Stimulated activated CD4-positive, alpha-beta T cell treated with anti-CD3 and anti-CD28 coated beads, Interleukin-2, amount 100 ng/mL, for 24 hours (primary cell): ENCODE results near the gene CELSR1.
"Not testable (repeated sequence)": the region's sequence is repeated elsewhere in the genome, so short reads cannot be mapped to it uniquely, and the experiment has no call there.

ENCODE experiments used
- DNase-seq, 2 donors: peaks; one replicate each; pipeline ENCODE4 v3.0.0-alpha.2; 2020

The CELSR1 gene

GRCh38 chr22:46479046-46479445 lies 58.4 kb downstream of the CELSR1 start:
- DNase-seq = no peak

- DNase-seq = no peak
These were observed 59.3 kb downstream of the CELSR1 start for GRCh38 chr22:46478083-46478551.

GRCh38 chr22:46476547-46476941 lies 60.9 kb downstream of the CELSR1 start:
- DNase-seq = no peak

- DNase-seq = no peak
These were observed 63.4 kb downstream of the CELSR1 start for GRCh38 chr22:46473896-46474557.

DNA sequence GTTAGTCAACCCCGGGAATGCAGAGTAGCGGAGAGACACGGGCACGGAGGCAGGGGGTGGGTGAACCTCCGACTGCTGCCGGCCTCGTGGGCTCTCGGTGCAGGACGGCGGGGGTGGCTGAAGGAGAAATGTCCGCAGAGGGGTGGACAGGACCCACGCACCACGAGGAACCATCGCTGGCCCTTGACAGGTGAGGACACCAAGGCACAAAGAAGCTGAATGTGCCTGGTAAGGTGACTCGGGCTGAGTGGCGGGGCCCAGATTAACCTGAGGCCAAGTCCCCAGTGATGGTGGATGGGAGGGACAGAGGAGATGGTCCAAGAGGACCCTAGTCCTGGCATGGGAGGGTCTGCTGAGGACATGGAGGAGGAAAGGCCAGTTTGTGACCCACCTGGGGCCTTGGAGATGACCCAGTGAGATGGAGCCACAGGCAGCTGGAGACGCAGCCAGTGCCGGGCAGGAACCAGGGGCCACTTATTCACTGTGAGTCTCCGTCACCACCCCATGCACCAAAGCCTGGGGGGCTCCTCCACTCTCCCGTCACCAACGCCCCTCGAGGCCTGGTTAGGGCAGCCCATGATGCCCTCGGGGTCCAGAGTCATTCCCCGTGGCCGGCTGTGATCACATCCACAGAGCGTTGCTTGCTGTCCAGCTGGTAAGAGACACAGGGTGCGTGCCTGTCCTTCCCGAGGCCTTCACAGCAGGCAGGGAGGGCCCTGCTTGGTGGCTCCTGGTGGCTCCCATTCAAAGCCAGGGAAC lies 64.2 kb downstream of the CELSR1 start:
- no peak for DNase-seq

GRCh38 chr22:46472722-46473016 lies 64.8 kb downstream of the CELSR1 start:
- DNase-seq = no peak

- no peak for DNase-seq
These were observed 65.3 kb downstream of the CELSR1 start for GRCh38 chr22:46471901-46472721.

DNA sequence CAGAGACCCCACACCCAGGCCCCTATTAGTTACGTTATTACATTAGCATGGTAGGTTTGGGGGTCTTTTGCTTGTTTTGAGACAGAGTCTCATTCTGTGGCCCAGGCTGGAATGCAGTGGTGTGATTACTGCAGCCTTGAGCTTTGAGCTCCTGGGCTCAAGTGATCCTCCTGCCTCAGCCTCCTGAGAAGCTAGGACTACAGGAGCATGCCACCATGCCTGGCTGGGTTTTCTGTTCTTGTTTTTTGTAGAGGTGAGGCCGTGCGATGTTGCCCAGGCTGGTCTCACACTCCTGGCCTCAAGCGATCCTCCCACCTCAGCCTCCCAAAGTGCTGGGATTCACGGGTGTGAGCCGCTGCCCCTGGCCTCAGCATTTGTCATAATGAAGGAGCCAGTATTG lies 66.1 kb downstream of the CELSR1 start:
- DNase-seq = not testable (repeated sequence)

DNA sequence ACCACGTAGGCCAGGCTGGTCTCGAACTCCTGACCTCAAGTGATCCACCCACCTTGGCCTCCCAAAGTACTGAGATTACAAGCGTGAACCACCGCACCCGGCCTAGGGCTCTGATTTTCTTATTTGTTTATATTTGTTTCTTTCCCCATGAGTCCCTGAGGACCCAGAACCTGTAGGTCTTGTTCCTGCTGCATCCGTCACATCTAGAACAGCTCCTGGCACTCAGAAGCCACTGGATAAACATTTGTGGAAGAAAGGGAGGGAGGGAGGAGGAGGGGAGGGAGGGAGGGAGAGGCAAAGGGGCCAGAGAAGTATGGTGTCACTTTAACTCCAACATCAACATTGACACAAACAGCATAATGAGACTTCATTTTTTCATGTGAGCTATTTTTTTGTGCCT lies 67.7 kb downstream of the CELSR1 start:
- no peak for DNase-seq

DNA sequence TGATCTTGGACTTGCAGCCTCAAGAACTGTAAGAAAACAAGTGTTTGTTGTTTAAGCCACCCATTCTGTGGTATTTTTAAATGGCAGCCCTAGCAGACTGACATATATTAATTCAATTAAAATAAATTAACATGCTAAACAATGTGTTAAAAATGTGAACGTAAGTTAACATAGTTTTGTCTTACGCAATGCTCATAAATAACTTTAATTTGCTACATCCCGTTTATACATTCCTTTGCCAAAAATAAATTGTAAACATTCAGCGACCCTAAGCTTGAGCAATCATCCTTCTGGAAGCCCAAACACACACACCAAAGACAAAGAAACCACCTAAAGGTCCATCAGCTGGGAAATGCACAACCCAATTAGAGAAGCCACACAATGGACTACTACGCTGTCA lies 70.4 kb downstream of the CELSR1 start:
- no peak for DNase-seq

GRCh38 chr22:46466255-46466676 lies 71.2 kb downstream of the CELSR1 start:
- no peak for DNase-seq

DNA sequence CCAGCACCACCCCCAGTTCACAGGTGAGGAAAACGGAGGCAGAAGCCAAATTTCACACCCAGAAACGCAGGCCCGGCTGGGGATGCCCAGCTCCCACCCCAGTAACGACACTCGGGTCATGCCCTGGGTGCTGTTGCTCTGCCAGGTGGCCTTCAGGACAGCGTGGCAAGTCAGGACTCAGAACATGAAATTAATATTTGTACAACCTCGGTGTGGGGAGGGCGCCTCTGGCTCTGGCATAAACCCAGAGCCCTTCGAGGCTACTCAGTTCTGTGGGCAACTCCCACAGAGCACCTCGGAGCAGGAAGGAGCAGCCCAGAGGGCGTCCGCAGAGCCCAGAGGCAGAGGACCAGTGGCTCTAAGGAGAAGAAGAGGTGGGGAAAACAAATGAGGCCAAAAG lies 71.6 kb downstream of the CELSR1 start:
- no peak for DNase-seq

DNA sequence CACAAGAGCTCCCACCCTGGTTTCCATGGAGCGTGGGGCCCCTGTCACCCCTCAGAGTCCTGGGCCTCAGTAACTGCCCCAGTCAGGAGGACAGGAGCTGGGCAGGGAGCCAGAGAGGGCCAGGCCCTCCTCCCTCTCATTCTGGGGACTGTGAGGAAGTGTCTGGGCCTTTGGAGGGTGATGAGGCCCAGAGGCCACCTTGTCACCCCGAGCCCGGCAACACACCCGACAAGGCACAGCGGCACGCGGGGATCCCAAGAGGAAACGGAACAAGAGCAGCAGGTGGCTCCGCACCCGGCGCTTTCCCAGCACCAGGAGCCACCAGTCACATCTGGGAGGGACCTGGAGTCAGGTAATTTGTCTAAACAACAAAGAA lies 72.1 kb downstream of the CELSR1 start:
- no peak for DNase-seq

DNA sequence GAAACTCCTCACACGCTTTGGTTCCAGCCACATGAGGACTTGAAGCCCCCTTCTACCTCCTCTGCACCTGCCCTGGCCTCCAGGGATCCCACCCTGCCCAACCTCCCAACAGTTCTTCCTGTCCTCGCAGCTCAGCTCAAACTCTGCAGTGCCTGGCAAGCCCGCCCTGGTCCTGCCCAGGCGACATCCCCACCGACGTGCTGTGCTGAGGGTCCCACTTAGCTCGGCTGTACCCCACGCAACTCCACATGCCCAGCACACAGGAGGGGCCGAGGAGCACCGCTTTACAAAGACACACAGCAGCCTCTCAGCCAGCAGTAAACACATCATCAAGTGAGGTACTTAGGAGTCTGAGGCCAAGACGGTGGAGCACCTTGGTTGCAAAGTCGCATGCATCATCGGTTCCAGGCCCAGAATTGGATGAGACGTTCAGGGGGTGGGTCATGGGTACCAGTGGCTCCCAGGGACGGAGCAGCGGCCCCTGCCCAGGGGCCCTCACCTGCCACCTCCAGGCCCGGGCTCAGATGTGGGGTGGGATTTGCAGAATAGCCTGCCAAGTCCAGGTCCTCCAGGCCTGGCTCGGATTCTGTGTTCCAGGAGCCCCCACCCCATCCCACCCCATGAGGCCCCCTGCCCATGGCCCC lies 72.6 kb downstream of the CELSR1 start:
- DNase-seq = no peak

- DNase-seq = no peak
These were observed 73.1 kb downstream of the CELSR1 start for GRCh38 chr22:46464296-46464695.

DNA sequence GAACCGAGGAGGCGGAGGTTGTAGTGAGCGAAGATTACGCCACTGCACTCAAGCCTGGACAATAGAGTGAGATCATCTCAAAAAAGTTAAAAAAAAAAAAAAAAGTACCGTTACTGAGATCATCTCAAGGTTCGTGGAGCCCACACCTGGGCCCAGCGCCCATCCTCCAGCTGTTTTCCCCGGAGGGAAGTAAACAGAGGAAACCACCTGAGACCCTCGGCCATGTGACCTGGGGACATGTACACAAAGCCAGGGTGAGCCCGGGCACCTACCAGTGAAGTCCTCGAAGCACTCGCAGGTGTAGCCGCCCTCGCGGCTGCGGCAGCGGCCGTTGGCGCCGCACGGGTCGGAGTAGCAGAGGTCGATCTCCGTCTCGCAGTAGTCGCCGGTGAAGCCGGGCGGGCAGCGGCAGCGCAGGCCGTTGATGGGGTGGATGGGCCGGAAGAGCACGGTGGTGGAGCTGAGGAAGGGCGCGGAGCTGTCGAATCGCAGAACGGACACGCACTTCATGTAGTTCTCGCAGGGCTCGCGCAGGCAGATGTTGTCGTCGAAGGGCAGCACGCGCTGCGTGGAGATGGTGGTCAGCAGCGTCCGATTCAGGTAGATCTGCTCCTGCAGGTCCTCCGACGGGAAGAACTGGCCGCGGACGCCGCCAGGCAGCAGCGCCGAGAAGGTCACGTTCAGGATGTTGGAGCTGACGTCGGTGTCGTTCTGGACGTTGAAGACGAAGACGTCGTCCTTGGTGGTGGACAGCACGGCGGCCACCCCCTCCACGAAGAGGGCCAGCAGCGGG lies 73.8 kb downstream of the CELSR1 start:
- DNase-seq = no peak

DNA sequence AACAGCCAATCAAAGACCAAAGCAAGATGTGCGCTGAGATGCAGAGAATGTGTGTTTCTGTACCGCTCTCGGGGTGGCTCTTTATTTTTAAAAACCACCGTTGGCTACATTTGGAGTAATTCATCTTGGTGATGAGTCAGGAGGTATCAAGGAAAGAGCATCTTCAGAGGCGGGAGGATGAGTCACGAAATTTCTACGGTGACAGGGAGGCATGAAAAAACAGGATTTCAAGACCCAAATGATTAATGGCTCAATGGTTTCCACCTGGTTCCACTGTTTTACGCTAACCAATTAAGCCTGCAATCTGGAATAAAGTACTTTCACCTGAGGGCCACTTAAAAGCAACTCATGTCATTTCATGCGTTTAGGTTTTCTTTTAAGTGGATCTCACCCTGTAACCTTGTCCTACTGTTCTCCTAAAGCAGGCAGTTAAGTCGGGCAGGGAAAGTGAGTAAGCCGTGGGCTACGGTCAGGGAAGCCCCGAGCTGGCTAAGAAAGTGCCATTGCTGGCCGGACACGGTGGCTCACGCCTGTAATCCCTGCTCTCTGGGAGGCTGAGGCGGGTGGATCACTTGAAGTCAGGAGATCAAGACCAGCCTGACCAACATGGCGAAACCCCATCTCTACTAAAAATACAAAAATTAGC lies 74.6 kb downstream of the CELSR1 start:
- DNase-seq = no peak

DNA sequence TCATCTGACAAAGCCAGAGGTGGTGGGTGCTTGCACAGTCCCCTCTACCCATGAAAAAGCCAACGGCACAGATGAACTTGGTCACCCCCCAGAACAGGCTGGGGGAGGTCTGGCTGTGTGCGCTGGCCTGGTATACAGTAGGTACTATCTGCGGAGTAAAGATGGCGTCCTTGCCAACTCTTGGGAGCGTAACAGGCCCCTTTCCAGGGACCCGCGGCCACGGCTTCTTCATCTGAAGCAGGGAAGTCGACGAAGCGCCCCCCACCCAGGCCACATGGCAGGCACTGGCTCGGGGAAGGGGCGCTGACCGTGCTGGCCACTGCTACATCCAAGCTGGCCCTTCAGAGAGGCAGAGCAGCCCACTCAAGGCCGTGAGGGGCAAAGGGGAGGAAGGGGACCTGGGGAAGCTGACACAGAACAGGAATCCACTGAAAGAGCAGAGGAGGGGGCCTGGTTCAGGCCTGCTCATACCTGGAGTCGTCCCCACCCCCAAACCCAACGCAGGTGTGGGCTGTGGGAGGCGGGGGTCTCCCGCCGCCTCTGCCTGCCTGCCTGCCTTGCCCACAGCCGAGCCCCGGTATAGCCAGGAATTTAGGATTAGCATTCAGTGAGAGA lies 75.7 kb downstream of the CELSR1 start:
- DNase-seq = no peak

GRCh38 chr22:46460857-46461256 lies 76.6 kb downstream of the CELSR1 start:
- no peak for DNase-seq

DNA sequence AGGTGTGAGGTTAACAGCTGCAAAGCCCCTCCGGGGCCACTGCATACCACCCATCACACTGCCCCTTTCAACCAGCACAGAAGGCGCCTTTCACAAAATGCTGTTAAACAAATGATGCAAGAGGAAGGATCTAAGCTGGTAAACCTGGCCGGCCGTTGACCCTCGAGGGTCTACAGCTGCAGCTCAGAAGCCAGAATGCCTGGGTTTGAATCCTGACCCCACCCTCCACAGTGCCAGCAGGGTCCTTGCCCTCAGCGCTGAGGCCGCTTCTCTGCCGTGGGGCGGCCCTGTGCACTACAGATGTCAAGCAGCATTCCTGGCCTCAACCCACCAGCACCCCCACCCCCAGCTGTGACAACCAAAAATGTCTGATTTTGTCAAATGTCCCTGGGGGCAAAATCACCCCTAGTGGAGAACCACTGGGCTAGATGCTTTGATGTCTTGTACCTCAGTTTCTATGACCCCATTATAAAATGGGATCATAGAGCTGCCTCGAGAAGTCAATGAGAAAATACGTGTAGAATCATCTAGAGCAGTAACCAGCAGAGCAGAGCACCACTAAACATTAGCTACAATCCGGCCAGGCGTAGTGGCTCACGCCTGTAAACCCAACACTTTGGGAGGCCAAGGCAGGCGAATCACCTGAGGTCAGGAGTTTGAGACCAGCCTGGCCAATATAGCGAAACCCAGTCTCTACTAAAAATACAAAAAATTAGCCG lies 77.9 kb downstream of the CELSR1 start:
- no peak for DNase-seq

GRCh38 chr22:46458525-46458924 lies 78.9 kb downstream of the CELSR1 start:
- DNase-seq = no peak
